GM12864 (cell line): ENCODE results near the gene EPC1.

Experiments
- DNase-seq: peaks from one replicate; pipeline ENCODE4 v3.0.0-alpha.2; 2011; ENCODE audit warnings: low read depth
- H3K4me3 ChIP-seq: 2 replicates; pipeline ENCODE4 v1.5.1; 2011; ENCODE audit warnings: mild to moderate bottlenecking, low read depth, low read length, control low read depth
- TF ChIP-seq, protein P1 (sequence below): IDR thresholded peaks from 2 replicates; pipeline ENCODE4 v1.5.1; 2011; ENCODE audit warnings: low read depth, mild to moderate bottlenecking, moderate library complexity, low read length, control low read depth, inconsistent platforms; ENCODE audit errors: missing control alignments

Gene EPC1

DNA sequence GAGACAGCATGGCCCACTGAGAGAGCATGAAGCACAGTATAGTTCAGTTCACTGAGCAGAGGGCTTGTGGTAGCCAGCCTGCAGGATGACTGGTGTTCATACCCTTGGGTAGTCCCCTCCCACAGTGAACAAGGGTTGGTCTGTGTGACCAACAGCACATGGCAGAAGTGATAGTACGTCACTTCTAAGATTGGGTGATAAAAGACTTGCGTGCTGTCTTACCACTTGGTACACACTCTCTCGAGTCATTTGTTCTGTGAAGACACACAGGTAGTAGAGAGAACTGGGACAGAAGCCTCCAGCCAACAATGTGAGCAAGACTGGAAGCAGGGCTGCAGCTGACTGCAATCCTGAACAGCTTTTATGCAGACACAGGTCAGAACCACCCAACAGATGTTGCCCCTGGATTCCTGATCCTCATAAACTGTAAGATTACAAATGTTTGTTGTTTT is 14.6 kb downstream of the EPC1 start:
- TF ChIP-seq, protein P1, sequence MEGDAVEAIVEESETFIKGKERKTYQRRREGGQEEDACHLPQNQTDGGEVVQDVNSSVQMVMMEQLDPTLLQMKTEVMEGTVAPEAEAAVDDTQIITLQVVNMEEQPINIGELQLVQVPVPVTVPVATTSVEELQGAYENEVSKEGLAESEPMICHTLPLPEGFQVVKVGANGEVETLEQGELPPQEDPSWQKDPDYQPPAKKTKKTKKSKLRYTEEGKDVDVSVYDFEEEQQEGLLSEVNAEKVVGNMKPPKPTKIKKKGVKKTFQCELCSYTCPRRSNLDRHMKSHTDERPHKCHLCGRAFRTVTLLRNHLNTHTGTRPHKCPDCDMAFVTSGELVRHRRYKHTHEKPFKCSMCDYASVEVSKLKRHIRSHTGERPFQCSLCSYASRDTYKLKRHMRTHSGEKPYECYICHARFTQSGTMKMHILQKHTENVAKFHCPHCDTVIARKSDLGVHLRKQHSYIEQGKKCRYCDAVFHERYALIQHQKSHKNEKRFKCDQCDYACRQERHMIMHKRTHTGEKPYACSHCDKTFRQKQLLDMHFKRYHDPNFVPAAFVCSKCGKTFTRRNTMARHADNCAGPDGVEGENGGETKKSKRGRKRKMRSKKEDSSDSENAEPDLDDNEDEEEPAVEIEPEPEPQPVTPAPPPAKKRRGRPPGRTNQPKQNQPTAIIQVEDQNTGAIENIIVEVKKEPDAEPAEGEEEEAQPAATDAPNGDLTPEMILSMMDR = no peak
- peak; percentile 73 for DNase-seq
- peak overlapping the region; percentile 31; the same call in 1 of the 2 replicates for H3K4me3 ChIP-seq

DNA sequence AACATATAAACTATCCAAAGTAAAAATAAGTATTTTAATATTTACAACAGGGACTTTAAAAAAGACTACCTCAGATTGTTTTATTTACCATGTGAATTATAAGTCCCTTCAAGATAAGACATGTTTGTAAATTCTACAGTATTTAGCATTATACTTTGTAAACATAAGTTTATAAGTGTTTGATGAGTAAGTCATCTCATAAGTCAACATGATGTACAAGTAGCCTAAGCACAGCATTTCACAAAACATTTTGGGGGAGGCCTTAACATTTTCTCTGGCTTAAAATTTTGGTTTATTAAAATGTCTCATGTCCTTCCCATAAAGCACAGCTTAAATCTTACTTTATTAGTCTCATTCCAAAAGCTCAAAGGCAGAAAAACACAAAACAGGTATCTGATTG is 15.4 kb downstream of the EPC1 start:
- TF ChIP-seq, protein P1 = no peak
- H3K4me3 ChIP-seq = no peak overlapping the region
- DNase-seq = no peak

DNA sequence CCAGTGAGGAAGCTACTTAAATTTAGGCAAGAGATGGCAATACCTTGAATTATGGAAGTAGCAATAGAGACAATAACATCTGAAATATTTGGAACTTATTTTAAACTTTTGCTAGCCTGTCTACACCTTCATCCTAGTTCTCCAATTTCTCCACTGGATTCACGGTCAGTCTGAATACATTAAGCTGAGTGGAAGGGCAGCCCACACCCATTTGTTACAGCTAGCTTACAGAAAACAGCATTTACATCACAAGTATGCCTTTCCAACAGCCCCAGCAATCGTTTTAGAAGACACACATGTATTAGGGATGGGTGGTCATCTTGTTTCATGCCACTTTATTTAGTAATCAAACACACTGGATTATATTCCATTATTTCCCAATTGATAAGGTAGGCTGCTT is 16.7 kb downstream of the EPC1 start:
- no peak overlapping the region for H3K4me3 ChIP-seq
- no peak for DNase-seq
- TF ChIP-seq, protein P1 = no peak

GRCh38 chr10:32329061-32329460 is 17.9 kb downstream of the EPC1 start:
- TF ChIP-seq, protein P1 = no peak
- DNase-seq = no peak
- H3K4me3 ChIP-seq = no peak overlapping the region

GRCh38 chr10:32328499-32328898 is 18.5 kb downstream of the EPC1 start:
- no peak for DNase-seq
- TF ChIP-seq, protein P1 = no peak

GRCh38 chr10:32327364-32327691 is 19.6 kb downstream of the EPC1 start:
- DNase-seq = no peak
- TF ChIP-seq, protein P1 = no peak
- no peak overlapping the region for H3K4me3 ChIP-seq

More at GRCh38 chr10:32328499-32328898, 18.5 kb downstream of the EPC1 start:
- H3K4me3 ChIP-seq = no peak overlapping the region

DNA sequence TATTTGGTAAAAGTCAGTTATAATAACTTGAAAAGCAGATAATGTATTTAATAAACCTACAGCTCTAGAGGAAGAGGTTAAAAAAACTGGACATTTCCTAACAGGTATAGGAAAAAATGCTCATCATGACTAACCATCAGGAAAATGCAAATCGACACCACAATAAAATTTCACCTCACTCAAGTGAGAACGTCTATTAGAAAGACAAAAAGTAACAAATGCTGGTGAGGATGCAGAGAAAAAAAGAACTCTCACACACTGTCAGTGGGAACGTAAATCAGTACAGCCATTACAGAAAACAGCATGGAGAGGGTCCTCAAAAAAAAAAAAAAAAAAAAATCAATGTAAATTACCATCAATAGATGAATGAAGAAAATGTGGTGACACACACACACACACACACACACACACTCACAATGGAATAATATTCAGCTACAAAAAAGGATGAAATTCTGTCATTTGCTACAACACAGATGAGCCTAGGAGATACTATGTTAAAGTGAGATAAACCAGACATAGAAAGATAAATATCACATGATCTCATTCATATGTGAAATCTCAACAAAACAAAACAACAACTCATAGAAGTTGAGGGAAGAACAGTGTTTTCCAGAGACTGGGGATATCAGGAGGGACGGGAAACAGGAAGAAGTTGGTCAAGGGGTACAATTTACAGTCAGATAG is 20.1 kb downstream of the EPC1 start:
- no peak overlapping the region for H3K4me3 ChIP-seq
- TF ChIP-seq, protein P1 = no peak
- no peak for DNase-seq
